Stimulated activated CD8-positive, alpha-beta memory T cell treated with anti-CD3 and anti-CD28 coated beads, Interleukin-15, amount 100 ng/mL, for 1 hour (primary cell): ENCODE data around the gene C19orf33.

Experiments used
- DNase-seq: peaks from one replicate; pipeline ENCODE4 v3.0.0-alpha.2; 2020; ENCODE audit warnings: low read depth

C19orf33 gene

GRCh38 chr19:38280030-38280921 is 23.8 kb upstream of the C19orf33 start:
- DNase-seq, result no peak

GRCh38 chr19:38281811-38282566 is 22.1 kb upstream of the C19orf33 start:
- no peak for DNase-seq

DNA sequence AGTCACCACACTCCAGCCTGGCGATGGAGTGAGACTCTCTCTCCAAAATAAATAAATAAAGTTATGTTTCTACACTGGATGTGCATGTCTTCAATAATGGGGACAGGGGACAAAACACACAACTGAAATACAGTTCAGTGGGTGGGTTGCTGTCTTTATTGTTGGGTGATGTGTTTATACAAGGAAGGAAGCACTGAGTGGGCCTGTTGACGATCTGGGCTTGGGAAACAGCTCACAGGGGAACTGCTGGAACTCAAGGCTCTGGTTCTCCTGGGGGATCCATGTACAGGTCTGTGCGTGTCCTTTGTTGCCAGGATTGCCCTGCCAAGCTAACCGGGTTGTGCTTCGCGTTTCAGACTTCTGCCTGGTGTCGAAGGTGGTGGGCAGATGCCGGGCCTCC is 20.8 kb upstream of the C19orf33 start:
- DNase-seq, result no peak

GRCh38 chr19:38284422-38284821 is 19.6 kb upstream of the C19orf33 start:
- no peak for DNase-seq

DNA sequence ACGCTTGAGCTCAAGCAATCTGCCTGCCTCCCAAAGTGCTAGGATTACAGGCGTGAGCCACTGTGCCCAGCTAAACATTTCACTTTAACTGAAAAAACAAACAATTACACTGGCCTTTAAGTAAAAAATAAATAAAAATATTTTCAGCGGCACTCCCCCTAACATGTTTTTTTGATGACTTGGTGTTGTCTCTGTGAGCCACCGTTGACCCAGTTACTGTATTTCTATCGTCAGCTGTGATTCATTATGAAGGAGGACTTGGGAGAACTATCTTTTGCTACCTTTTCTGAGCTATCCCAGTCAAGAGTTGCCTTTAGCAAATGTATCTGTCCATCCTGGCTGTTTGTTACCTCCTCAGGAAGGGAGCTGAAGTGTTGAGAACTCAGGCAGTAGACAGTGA is 18.5 kb upstream of the C19orf33 start:
- DNase-seq, result no peak

DNA sequence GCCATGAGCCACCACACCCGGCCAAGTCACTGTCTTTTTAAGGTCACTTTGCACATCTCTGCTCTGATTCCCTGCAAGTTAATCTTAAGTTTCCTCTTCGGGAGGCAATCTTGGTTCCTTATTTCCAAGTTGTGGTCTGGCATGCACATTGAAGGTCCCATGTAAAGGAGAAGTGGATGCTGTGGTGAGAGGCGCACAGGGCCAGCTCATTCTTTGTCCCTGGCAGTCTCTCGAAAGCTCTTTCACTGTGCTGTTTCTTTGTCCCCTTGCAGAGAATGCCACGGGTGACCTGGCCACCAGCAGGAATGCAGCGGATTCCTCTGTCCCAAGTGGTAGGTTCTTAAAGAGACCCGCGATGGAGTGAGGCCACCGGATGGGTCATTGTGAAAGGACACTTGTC is 16.4 kb upstream of the C19orf33 start:
- no peak for DNase-seq

GRCh38 chr19:38288123-38288855 is 15.8 kb upstream of the C19orf33 start:
- no peak for DNase-seq

DNA sequence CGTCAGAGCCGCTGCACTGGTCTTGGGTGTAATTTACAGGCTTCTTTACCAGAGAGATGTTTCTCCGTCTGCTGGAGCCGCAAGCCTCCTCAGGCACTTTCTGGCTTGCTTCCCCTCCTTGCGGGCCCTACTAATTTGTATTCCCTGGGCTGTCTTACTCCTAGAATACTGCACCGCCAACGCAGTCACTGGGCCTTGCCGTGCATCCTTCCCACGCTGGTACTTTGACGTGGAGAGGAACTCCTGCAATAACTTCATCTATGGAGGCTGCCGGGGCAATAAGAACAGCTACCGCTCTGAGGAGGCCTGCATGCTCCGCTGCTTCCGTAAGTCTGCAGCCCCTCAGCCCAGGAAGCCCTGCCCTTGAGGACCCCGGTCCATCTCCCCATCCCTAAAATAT is 14.1 kb upstream of the C19orf33 start:
- no peak for DNase-seq

GRCh38 chr19:38290631-38291147 is 13.4 kb upstream of the C19orf33 start:
- no peak for DNase-seq

DNA sequence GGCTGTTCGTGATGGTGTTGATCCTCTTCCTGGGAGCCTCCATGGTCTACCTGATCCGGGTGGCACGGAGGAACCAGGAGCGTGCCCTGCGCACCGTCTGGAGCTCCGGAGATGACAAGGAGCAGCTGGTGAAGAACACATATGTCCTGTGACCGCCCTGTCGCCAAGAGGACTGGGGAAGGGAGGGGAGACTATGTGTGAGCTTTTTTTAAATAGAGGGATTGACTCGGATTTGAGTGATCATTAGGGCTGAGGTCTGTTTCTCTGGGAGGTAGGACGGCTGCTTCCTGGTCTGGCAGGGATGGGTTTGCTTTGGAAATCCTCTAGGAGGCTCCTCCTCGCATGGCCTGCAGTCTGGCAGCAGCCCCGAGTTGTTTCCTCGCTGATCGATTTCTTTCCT is 12.2 kb upstream of the C19orf33 start:
- DNase-seq, result no peak

GRCh38 chr19:38293281-38293680 is 10.8 kb upstream of the C19orf33 start:
- DNase-seq, result no peak

DNA sequence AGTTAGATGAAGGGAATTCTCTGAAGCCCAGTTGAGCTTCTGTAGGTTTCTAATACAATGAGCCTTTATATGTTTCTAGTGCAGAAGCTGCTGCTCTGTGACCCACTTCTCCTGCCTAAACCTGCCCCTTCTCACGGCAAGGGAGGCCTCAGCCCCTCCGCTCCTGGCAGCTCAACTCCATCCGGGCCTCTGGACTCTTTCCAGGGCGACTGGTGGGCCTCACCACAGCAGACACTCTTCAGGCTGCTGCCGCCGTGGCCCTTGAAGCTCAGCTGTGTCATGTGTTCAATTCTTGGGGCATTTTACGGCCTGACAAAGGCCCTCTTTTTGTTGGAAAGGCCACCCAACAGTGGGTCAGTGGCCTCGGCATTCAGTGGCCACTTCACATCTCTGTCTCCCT is 10.0 kb upstream of the C19orf33 start:
- DNase-seq, result no peak

- no peak for DNase-seq
Measured at GRCh38 chr19:38298821-38299680, 5.0 kb upstream of the C19orf33 start.

GRCh38 chr19:38304352-38304865 is 358 bp downstream of the C19orf33 start:
- DNase-seq, result no peak

DNA sequence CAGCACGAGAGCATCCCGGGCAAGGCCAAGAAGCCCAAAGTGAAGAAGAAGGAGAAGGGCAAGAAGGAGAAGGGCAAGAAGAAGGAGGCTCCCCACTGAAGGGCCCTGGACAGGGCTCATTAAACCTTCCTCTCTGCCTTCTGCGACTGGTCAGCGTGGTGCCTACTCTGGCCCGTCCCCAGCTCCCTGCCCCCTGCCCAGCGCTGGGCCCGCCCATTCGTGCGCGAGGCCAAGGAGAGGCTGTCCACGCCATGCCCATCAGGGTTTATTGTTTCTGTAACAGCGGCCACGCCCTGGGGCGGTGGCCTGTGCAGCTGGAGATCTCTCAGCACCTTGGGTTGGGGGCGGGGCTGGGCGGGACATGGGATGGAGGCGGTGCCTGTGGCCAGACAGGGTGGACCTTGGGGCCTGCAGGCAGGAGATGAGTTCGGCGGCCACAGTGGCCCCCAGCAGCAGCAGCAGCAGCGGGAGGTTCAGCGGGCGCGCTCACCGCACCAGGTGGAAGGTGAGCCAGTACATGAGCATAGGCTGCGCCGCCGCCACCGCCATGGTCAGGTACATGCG is 897 bp downstream of the C19orf33 start:
- DNase-seq, result no peak

DNA sequence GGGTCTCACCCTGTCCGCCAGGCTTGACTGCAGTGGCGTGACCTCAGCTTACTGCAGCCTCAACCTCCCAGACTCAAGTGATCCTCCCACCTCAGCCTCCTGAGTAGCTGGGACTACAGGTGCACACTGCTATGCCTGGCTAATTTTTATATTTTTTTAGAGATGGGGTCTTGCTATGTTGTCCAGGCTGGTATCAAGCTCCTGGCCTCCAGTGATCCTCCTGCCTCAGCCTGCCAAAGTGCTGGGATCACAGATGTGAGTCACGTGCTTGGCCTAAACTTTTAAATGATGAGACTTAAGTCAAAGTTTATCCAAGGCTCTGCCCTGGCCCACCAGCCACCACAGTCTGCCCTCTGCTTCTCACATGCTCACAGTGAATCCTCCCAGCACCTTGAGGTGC is 2.2 kb downstream of the C19orf33 start:
- no peak for DNase-seq

GRCh38 chr19:38307076-38307475 is 3.0 kb downstream of the C19orf33 start:
- DNase-seq, result no peak

DNA sequence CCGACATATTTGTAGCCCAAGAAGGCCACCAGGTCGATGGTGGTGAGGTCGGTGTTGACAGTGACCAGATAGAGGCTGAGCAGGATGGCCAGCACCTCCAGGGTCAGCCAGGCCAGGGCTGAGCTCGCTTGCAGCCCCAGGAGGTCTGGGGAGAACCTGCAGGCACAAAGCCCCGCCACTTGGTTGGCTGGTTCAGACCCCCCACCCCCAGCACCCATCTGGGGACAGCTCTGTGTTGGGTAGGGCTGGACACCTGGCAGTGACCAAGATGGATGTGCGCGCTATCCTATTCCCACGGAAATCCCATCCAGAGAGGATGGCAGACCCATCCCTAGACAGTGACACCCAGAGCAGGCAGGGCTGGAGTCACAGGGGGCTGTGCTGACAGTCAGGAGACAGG is 3.5 kb downstream of the C19orf33 start:
- no peak for DNase-seq

DNA sequence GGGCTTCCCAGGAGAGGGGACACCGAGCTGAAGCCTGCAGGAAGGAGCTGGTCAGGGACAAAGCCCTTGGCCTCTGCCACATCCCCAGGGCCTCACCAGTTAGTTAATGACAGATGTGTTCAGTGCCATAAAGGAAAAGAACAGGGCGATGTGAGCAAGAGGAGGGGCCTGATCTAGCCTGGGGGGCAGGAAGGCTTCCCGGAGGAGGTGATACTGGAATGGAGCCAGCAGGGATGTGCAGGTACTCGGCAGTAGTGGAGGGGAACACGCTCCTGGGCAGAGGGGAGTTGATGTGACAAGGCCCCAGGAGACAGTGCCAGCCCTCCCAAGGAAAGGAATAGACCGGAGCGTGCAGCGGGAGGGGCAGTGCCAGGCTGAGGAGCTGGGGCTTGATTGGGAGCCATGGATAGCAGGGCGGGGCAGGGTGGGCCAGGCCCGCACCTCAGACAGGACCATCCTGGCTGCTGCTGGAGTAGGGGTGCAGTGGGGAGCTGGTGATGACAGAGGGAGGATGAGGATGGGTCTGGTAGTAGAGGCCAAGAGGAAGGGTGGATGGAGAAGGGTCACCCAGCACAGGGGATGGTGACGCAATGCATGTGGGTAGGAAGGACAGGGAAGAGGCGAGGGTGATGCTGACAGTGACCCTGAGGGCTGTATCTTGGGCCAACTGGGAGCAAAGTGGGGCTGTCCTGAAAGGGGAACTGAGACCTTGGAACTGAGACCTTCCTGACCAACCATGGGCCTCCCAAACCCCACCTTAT is 4.1 kb downstream of the C19orf33 start:
- DNase-seq, result no peak
